WTC11 (cell line): ENCODE results near the gene ZNHIT1. TPM values are rescaled to one million over a fixed set of nuclear protein-coding genes. Genes with fewer than 3 reads are reported as not detected.

ENCODE experiments used
- AR ChIP-seq: fragments of 250-450 bp; sonication (Bioruptor Pico); IDR thresholded peaks from 2 replicates; pipeline ENCODE4 v1.9.0; 2021; ENCODE audit warnings: mild to moderate bottlenecking
- ATF1 ChIP-seq: sonication (generic); formaldehyde crosslinking; IDR thresholded peaks from 2 replicates; pipeline ENCODE4 v1.8.1; 2023; ENCODE audit warnings: mild to moderate bottlenecking, moderate library complexity, missing genetic modification reagents
- ATF2 ChIP-seq: sonication (generic); formaldehyde crosslinking; IDR thresholded peaks from 2 replicates; pipeline ENCODE4 v1.8.1; 2022; ENCODE audit warnings: low read depth, missing genetic modification reagents, borderline replicate concordance
- ATF6 ChIP-seq: sonication (generic); formaldehyde crosslinking; IDR thresholded peaks from 2 replicates; pipeline ENCODE4 v1.8.1; 2023; ENCODE audit warnings: mild to moderate bottlenecking, missing genetic modification reagents
- CBFB ChIP-seq: sonication (generic); formaldehyde crosslinking; IDR thresholded peaks from 2 replicates; pipeline ENCODE4 v1.8.1; 2022; ENCODE audit warnings: mild to moderate bottlenecking, low read depth, missing genetic modification reagents
- CREM ChIP-seq: sonication (generic); formaldehyde crosslinking; IDR thresholded peaks from 2 replicates; pipeline ENCODE4 v1.8.1; 2022; ENCODE audit warnings: mild to moderate bottlenecking, missing genetic modification reagents, moderate library complexity
- CTCF ChIP-seq: fragments of 200-600 bp; IDR thresholded peaks from 2 replicates; pipeline ENCODE4 v1.8.0; 2022; ENCODE audit warnings: antibody characterized with exemption
- GTF2I ChIP-seq: fragments of 250-450 bp; sonication (Bioruptor Pico); conservative IDR thresholded peaks from 2 replicates; pipeline ENCODE4 v1.4.0; 2021; ENCODE audit warnings: mild to moderate bottlenecking
- KAT7 ChIP-seq: sonication (generic); formaldehyde crosslinking; IDR thresholded peaks from 2 replicates; pipeline ENCODE4 v1.8.1; 2023; ENCODE audit warnings: missing genetic modification reagents, mild to moderate bottlenecking, borderline replicate concordance
- MYBL2 ChIP-seq: sonication (generic); formaldehyde crosslinking; IDR thresholded peaks from 2 replicates; pipeline ENCODE4 v1.8.1; 2023; ENCODE audit warnings: mild to moderate bottlenecking, moderate library complexity, missing genetic modification reagents
- PREB ChIP-seq: sonication (generic); formaldehyde crosslinking; IDR thresholded peaks from 2 replicates; pipeline ENCODE4 v1.8.1; 2022; ENCODE audit warnings: mild to moderate bottlenecking, missing genetic modification reagents, moderate library complexity, borderline replicate concordance
- SMAD4 ChIP-seq: sonication (generic); formaldehyde crosslinking; IDR thresholded peaks from 2 replicates; pipeline ENCODE4 v1.8.0; 2022; ENCODE audit warnings: mild to moderate bottlenecking, missing genetic modification reagents
- SP1 ChIP-seq: sonication (generic); formaldehyde crosslinking; conservative IDR thresholded peaks from 2 replicates; pipeline ENCODE4 v1.8.1; 2022; ENCODE audit warnings: missing genetic modification reagents
- TCF7 ChIP-seq: sonication (generic); formaldehyde crosslinking; IDR thresholded peaks from 2 replicates; pipeline ENCODE4 v1.8.0; 2022; ENCODE audit warnings: mild to moderate bottlenecking, low read depth, missing genetic modification reagents, moderate library complexity
- TP53 ChIP-seq: sonication (generic); formaldehyde crosslinking; IDR thresholded peaks from 2 replicates; pipeline ENCODE4 v1.8.1; 2023; ENCODE audit warnings: mild to moderate bottlenecking, missing genetic modification reagents
- ZNF138 ChIP-seq: sonication (generic); formaldehyde crosslinking; conservative IDR thresholded peaks from 2 replicates; pipeline ENCODE4 v1.8.1; 2022; ENCODE audit warnings: mild to moderate bottlenecking, moderate library complexity, missing genetic modification reagents
- ZNF219 ChIP-seq: sonication (generic); formaldehyde crosslinking; IDR thresholded peaks from 2 replicates; pipeline ENCODE4 v1.8.0; 2023; ENCODE audit warnings: missing genetic modification reagents, mild to moderate bottlenecking, borderline replicate concordance
- total RNA-seq: library from RNA; stranded (reverse); gene quantifications from 3 replicates; pipeline ENCODE4 v1.2.3, GENCODE V29; 2021
- TF ChIP-seq, protein P1 (sequence below): sonication (generic); formaldehyde crosslinking; IDR thresholded peaks from 2 replicates; pipeline ENCODE4 v1.8.1; 2023; ENCODE audit warnings: mild to moderate bottlenecking, missing genetic modification reagents, moderate library complexity
- TF ChIP-seq, protein P2 (sequence below): sonication (generic); formaldehyde crosslinking; IDR thresholded peaks from 2 replicates; pipeline ENCODE4 v1.8.0; 2022; ENCODE audit warnings: missing genetic modification reagents
- TF ChIP-seq, protein P3 (sequence below): sonication (generic); formaldehyde crosslinking; IDR thresholded peaks from 2 replicates; pipeline ENCODE4 v1.8.0; 2023; ENCODE audit warnings: mild to moderate bottlenecking, missing genetic modification reagents

ZNHIT1 gene
- total RNA-seq, 1 experiment from 2014 or later = 63.9 TPM

- TF ChIP-seq MYBL2 (CRISPR knock-in tag) (peak; percentile 27; the same call in 1 of the 2 replicates), SMAD4 (CRISPR knock-in tag) (0 out of 2 replicates have a peak, but pooled peaks have one; percentile 45), AR (no peak), TP53 (CRISPR knock-in tag) (no peak), ZNF138 (CRISPR knock-in tag) (no peak), ATF1 (no peak), CTCF (peak; percentile 47), PREB (CRISPR knock-in tag) (no peak), KAT7 (CRISPR knock-in tag) (no peak), CREM (CRISPR knock-in tag) (no peak), ZNF219 (CRISPR knock-in tag) (no peak), SP1 (CRISPR knock-in tag) (peak; percentile 90), CBFB (CRISPR knock-in tag) (0 out of 2 replicates have a peak, but pooled peaks have one; percentile 2), GTF2I (CRISPR knock-in tag) (no peak), ATF6 (CRISPR knock-in tag) (no peak), TCF7 (no peak), ATF2 (CRISPR knock-in tag) (no peak)
- TF ChIP-seq, protein P1, sequence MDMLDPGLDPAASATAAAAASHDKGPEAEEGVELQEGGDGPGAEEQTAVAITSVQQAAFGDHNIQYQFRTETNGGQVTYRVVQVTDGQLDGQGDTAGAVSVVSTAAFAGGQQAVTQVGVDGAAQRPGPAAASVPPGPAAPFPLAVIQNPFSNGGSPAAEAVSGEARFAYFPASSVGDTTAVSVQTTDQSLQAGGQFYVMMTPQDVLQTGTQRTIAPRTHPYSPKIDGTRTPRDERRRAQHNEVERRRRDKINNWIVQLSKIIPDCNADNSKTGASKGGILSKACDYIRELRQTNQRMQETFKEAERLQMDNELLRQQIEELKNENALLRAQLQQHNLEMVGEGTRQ (CRISPR knock-in tag) = peak; percentile 57; the same call in 1 of the 2 replicates
- TF ChIP-seq, protein P2, sequence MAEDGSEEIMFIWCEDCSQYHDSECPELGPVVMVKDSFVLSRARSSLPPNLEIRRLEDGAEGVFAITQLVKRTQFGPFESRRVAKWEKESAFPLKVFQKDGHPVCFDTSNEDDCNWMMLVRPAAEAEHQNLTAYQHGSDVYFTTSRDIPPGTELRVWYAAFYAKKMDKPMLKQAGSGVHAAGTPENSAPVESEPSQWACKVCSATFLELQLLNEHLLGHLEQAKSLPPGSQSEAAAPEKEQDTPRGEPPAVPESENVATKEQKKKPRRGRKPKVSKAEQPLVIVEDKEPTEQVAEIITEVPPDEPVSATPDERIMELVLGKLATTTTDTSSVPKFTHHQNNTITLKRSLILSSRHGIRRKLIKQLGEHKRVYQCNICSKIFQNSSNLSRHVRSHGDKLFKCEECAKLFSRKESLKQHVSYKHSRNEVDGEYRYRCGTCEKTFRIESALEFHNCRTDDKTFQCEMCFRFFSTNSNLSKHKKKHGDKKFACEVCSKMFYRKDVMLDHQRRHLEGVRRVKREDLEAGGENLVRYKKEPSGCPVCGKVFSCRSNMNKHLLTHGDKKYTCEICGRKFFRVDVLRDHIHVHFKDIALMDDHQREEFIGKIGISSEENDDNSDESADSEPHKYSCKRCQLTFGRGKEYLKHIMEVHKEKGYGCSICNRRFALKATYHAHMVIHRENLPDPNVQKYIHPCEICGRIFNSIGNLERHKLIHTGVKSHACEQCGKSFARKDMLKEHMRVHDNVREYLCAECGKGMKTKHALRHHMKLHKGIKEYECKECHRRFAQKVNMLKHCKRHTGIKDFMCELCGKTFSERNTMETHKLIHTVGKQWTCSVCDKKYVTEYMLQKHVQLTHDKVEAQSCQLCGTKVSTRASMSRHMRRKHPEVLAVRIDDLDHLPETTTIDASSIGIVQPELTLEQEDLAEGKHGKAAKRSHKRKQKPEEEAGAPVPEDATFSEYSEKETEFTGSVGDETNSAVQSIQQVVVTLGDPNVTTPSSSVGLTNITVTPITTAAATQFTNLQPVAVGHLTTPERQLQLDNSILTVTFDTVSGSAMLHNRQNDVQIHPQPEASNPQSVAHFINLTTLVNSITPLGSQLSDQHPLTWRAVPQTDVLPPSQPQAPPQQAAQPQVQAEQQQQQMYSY = no peak
- TF ChIP-seq, protein P3, sequence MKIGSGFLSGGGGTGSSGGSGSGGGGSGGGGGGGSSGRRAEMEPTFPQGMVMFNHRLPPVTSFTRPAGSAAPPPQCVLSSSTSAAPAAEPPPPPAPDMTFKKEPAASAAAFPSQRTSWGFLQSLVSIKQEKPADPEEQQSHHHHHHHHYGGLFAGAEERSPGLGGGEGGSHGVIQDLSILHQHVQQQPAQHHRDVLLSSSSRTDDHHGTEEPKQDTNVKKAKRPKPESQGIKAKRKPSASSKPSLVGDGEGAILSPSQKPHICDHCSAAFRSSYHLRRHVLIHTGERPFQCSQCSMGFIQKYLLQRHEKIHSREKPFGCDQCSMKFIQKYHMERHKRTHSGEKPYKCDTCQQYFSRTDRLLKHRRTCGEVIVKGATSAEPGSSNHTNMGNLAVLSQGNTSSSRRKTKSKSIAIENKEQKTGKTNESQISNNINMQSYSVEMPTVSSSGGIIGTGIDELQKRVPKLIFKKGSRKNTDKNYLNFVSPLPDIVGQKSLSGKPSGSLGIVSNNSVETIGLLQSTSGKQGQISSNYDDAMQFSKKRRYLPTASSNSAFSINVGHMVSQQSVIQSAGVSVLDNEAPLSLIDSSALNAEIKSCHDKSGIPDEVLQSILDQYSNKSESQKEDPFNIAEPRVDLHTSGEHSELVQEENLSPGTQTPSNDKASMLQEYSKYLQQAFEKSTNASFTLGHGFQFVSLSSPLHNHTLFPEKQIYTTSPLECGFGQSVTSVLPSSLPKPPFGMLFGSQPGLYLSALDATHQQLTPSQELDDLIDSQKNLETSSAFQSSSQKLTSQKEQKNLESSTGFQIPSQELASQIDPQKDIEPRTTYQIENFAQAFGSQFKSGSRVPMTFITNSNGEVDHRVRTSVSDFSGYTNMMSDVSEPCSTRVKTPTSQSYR (CRISPR knock-in tag) = peak; percentile 45; the same call in 1 of the 2 replicates
These were observed 26.6 kb downstream of the ZNHIT1 start, which contains the start of gene FIS1 (continued) for GRCh38 chr7:101244375-101245146.
